GM23338 (cell line): ENCODE measurements around the gene WNT2B.

Source experiments
- POLR2AphosphoS5 ChIP-seq: IDR thresholded peaks from 2 replicates; pipeline ENCODE4 v1.6.1; 2016; ENCODE audit warnings: antibody characterized with exemption, low read depth
- TF ChIP-seq, protein P1 (sequence below), 2 experiments: fragments of 200-600 bp in 1 of 2; sonication (generic) in 1 of 2; conservative IDR thresholded peaks; 2 replicates each; pipeline versions ENCODE4 v1.5.1 to v1.6.1; 2016 to 2017; ENCODE audit warnings: antibody characterized with exemption in 2 of 2, low read depth in 2 of 2, mild to moderate bottlenecking in 2 of 2, moderate library complexity in 1 of 2

DNA sequence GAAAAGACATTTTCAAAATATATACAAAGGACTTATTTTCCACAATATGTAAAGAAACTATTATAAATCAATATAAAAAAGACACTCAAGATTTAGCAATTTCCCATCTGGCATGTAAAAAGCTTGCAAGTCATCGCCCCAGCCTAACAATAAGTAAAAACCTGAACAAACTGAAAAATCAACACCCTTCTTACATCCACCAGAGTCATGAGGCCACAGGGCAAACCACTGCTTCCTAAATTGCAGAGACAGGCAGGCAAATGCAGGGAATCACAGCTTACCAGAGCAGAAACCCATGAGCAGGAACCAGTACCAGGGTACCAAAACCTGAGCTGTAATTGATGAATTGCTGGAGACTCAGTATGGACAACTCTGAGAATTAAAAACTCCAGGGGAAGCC is 16.7 kb upstream of the WNT2B start:
- no peak for TF ChIP-seq POLR2AphosphoS5
- TF ChIP-seq, protein P1, sequence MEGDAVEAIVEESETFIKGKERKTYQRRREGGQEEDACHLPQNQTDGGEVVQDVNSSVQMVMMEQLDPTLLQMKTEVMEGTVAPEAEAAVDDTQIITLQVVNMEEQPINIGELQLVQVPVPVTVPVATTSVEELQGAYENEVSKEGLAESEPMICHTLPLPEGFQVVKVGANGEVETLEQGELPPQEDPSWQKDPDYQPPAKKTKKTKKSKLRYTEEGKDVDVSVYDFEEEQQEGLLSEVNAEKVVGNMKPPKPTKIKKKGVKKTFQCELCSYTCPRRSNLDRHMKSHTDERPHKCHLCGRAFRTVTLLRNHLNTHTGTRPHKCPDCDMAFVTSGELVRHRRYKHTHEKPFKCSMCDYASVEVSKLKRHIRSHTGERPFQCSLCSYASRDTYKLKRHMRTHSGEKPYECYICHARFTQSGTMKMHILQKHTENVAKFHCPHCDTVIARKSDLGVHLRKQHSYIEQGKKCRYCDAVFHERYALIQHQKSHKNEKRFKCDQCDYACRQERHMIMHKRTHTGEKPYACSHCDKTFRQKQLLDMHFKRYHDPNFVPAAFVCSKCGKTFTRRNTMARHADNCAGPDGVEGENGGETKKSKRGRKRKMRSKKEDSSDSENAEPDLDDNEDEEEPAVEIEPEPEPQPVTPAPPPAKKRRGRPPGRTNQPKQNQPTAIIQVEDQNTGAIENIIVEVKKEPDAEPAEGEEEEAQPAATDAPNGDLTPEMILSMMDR (conservative IDR thresholded peaks at IDR 0.05; ENCODE audit: low read depth in 2 of 2) = no peak
